PFSK-1 (cell line): ENCODE data around the gene PROZ.

Source experiments
- POLR2AphosphoS5 ChIP-seq: IDR thresholded peaks from 2 replicates; pipeline ENCODE4 v1.6.1; 2012; ENCODE audit warnings: low read depth, mild to moderate bottlenecking, control low read depth, low read length, moderate library complexity
- SIN3A ChIP-seq: IDR thresholded peaks from 2 replicates; pipeline ENCODE4 v1.6.1; 2012; ENCODE audit warnings: mild to moderate bottlenecking, low read length, moderate library complexity, borderline replicate concordance; ENCODE audit not compliant: insufficient read depth

- no peak for TF ChIP-seq POLR2AphosphoS5
- no peak for TF ChIP-seq SIN3A
Measured at GRCh38 chr13:113170511-113170910, 12.1 kb downstream of the PROZ start.
